ENCODE measurements around the gene CLDN15. TPM values are rescaled to one million over a fixed set of nuclear protein-coding genes. Genes with fewer than 3 reads are reported as not detected.

CLDN15 gene
- total RNA-seq, 2 experiments from 2014 or later, result 17.8 to 31.9 TPM

DNA sequence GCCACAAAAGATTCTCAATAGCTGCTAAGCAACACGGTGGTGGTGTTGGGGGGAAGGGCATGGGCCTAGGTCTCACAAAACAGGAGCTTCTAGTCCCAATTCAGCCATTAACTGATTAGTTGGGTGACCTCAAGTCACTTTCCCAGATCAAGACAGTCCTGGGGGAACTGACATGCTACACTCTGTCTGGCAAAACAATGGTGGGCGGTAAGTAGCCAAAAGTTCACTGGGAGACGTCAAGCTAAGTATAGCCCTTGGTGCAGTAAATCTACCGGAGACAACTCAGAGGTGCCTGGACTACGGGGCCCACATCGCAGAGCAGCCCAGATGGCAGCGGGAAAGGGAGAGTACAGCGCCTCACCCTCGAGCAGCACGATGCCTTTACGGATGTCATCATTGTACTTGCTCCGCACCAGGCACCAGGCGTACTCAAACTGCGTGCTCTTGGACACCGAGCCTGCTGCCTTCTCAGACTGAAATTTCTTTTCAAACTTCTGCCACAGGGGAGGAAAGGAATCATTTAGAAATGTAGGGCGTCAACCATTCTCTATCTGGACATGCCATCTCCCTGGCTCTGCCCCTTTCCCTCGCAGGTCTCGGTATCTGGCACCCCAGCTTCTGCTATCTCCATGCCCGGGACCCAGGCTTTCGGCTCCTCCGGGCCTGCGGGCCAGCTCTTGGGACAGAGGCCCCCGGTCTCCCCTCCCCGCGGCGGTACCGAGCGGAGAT is 6.2 kb upstream of the CLDN15 start:
- Histone ChIP-seq H3K9me2 (ENCODE audit: insufficient read depth, low read length) (no peaks in the 10 kb centered on the region), H2AFZ (ENCODE audit: low read length) (peak overlapping the region; percentile 36; the same call in 1 of the 2 replicates), H3K27ac (ENCODE audit: low read depth, low read length, poor library complexity, severe bottlenecking) (peak overlapping the region; percentile 58), H3K4me2 (ENCODE audit: low read length) (peak overlapping the region; percentile 92), H3K36me3 (ENCODE audit: insufficient read depth, low read length) (peaks cover 46% of the 10 kb centered on the region), H3K4me1 (ENCODE audit: insufficient read depth, low read length, poor library complexity, severe bottlenecking) (peaks cover 18% of the 10 kb centered on the region), H3K9me3 (ENCODE audit: low read length) (no peaks in the 10 kb centered on the region), H3K79me2 (ENCODE audit: insufficient read depth, low read depth, low read length) (peaks cover 25% of the 10 kb centered on the region; the same call in 1 of the 2 replicates), H3K4me3 (ENCODE audit: low read depth, low read length, poor library complexity, severe bottlenecking) (peak overlapping the region; percentile 87), H4K20me1 (ENCODE audit: insufficient read depth, low read length) (no peaks in the 10 kb centered on the region)
- BruUV-seq (replicated peaks), result no TSS peak
- intact Hi-C loops (cut with micrococcal nuclease; ENCODE audit: unreplicated experiment), result loop anchor here (2.0 to 5.0 kb wide), 2 partner anchors 25 to 38 kb away; partner anchors contain the start of gene ZNHIT1
- ChIA-PET POLR2A (interaction anchor here (1.0 to 1.8 kb wide), 4 partner anchors 26 to 354 kb away, joined by 3 to 4 read pairs (median 3); partner anchors contain the start of genes UFSP1 and ZNHIT1), CTCF (ENCODE audit: unreplicated experiment) (interaction anchor here (0.6 to 1.2 kb wide), 4 partner anchors 9 to 39 kb away, joined by 3 to 6 read pairs (median 4); partner anchors contain the start of gene ZNHIT1)
- TF ChIP-seq CTCF (conservative IDR thresholded peaks at IDR 0.05; ENCODE audit: low read length) (no peak), EZH2phosphoT487 (IDR thresholded peaks at IDR 0.05; ENCODE audit: borderline replicate concordance, low read depth, low read length) (no peak)
- DNase-seq (ENCODE audit: low spot score), result no peak

DNA sequence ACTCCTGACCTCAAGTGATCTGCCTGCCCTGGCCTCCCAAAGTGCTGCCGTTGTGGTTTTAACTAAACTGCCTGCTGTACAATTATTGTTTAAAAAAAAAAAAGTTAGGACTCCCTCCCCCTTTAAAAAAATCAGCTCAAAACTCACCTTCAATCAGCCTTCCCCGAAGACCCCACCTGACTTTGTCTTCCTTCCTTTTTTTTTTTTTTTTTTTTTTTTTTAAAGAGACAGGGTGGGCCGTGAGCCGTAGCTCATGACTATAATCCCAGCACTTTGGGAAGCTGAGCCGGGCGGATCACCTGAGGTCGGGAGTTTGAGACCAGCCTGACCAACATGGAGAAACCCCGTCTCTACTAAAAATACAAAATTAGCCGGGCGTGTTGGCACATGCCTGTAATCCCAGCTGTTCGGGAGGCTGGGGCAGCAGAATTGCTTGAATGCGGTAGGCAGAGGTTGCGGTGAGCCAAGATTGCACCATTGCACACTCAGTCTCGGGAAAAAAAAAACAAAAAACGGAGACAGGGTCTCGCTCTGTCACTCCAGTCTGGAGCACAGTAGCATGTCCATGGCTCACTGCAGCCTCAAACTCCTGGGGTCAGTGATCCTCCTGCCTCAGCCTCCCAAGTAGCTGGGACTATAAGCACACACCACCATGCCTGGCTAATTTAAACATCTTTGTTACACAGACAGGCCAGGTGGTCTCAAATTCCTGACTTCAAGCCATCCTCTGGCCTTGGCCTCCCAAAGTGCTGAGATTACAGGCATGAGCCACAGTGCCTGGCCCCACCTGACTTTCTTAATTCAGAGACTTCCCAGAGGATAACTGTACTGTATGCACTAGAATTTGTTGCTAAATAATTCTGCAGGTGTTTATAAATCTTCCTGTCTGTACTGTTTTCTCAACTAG is 4.1 kb upstream of the CLDN15 start:
- POLR2A ChIA-PET, result interaction anchor here (0.6 to 0.7 kb wide), 2 partner anchors 367 to 545 kb away, joined by 3 to 5 read pairs; partner anchors contain the start of gene SRRT
- H3K4me2 ChIP-seq (ENCODE audit: low read length), result no peak overlapping the region

More for the DNA sequence above, 4.1 kb upstream of the CLDN15 start:
- intact Hi-C loops (cut with micrococcal nuclease; ENCODE audit: unreplicated experiment), result loop anchor here (5.0 kb wide), 1 partner anchor 41 kb away; no protein-coding TSS in a partner anchor
- peaks cover 25% of the 10 kb centered on the region; the same call in 1 of the 2 replicates for H3K79me2 ChIP-seq (ENCODE audit: insufficient read depth, low read depth, low read length)
- no peak for DNase-seq (ENCODE audit: low spot score)
- no peak overlapping the region for H2AFZ ChIP-seq (ENCODE audit: low read length)
- no peaks in the 10 kb centered on the region for H3K9me2 ChIP-seq (ENCODE audit: insufficient read depth, low read length)
- no peak overlapping the region for H3K4me3 ChIP-seq (ENCODE audit: low read depth, low read length, poor library complexity, severe bottlenecking)
- H3K4me1 ChIP-seq (ENCODE audit: insufficient read depth, low read length, poor library complexity, severe bottlenecking), result peaks cover 18% of the 10 kb centered on the region
- peaks cover 47% of the 10 kb centered on the region; the same call in 1 of the 2 replicates for H3K36me3 ChIP-seq (ENCODE audit: insufficient read depth, low read length)
- BruUV-seq (replicated peaks), result no TSS peak
- CTCF ChIA-PET (ENCODE audit: unreplicated experiment), result interaction anchor here (0.6 kb wide), 1 partner anchor 982 kb away, joined by 3 read pairs; no protein-coding TSS in a partner anchor
- H3K9me3 ChIP-seq (ENCODE audit: low read length), result no peaks in the 10 kb centered on the region
- H4K20me1 ChIP-seq (ENCODE audit: insufficient read depth, low read length), result no peaks in the 10 kb centered on the region
- no peak overlapping the region for H3K27ac ChIP-seq (ENCODE audit: low read depth, low read length, poor library complexity, severe bottlenecking)
- TF ChIP-seq EZH2phosphoT487 (IDR thresholded peaks at IDR 0.05; ENCODE audit: borderline replicate concordance, low read depth, low read length) (no peak), CTCF (conservative IDR thresholded peaks at IDR 0.05; ENCODE audit: low read length) (no peak)

All from OCI-LY7 (cell line).